HG02970 (cell line): ENCODE results near the gene NDST1.

Source experiments
- ATAC-seq: cut with Tn5 transposase; IDR thresholded peaks from one replicate; pipeline ENCODE4 v1.9.1; 2021; ENCODE audit warnings: mild to moderate bottlenecking, moderate library complexity, moderate number of reproducible peaks; ENCODE audit not compliant: unreplicated experiment, low FRiP score

Gene NDST1

DNA sequence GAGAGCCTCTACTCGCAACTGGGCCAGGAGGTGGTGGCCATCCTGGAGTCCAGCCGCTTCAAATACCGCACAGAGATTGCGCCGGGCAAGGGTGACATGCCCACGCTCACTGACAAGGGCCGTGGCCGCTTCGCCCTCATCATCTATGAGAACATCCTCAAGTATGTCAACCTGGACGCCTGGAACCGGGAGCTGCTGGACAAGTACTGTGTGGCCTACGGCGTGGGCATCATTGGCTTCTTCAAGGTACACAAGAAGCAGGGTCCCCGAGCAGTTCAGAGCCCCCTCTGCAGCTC lies 13.5 kb downstream of the NDST1 start:
- ATAC-seq, result no peak

DNA sequence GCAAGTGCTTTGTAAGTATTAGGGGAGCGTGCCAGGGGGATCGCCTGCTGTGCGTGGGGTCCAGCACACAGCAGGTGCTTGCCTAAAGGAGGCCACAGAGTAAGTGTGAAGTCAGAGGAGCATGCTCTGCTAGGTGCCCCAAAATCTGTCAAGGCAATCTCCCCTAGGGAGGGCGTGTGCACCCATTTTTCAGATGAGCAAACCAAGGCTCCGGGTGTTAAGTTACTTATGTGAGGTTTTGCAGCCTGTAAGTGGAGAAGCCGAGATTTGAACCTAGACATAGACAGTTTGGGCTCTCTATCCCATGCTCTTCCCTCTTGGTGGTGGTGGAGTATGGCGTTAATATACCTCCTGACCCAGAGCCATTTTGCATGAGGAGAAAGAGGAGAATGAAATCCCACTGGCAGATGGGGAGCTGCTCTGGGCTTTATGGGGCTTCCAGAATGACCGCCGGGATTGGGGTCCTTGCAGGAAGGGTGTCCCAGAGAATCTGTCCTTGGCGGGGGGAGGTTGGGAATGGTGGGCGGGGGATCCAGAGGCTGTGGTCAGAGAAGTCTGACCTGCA lies 14.1 kb downstream of the NDST1 start:
- ATAC-seq, result no peak

DNA sequence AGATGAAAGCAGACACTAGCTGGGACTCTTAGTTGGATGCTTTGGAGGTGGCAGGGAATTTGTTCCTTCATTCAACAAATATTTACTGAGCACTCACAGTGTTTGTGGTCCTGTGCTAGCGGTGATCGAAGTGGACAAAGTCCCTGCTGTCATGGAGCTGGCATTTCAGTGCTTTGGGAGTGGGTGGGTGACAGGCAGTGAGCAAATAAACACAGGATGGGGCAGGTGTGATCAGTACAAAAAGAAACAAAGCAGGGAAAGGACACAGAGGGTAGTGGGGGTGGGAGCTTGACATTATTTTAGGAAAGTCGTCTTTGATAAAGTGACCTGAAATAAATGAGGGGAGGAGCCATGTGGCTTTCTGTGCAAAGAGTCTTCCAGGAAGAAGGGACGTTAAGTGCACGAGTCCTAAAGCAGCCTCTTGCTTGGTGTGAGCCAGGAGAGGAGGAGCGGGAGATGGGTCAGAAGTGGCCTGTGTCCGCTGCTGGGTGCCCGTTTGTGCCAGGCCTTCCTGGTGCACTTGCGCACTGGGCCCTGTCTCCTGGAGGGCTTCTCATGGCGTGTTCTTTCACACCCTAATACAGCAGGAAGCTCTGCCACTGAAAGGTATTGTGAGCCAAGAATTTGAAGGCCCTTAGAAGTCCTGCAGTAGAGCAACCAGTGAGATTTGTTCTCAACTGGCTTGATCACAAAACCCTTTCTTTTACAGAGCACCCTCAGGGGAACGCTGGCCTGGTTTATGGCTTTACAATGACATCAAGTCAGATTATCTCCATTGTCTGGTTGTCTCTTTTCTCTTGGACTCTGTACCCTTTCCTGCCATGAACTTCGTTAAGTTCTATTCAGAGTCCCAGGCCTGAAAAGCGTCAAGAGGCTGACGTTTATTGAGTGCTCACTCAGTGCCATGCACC lies 14.8 kb downstream of the NDST1 start:
- ATAC-seq, result no peak

DNA sequence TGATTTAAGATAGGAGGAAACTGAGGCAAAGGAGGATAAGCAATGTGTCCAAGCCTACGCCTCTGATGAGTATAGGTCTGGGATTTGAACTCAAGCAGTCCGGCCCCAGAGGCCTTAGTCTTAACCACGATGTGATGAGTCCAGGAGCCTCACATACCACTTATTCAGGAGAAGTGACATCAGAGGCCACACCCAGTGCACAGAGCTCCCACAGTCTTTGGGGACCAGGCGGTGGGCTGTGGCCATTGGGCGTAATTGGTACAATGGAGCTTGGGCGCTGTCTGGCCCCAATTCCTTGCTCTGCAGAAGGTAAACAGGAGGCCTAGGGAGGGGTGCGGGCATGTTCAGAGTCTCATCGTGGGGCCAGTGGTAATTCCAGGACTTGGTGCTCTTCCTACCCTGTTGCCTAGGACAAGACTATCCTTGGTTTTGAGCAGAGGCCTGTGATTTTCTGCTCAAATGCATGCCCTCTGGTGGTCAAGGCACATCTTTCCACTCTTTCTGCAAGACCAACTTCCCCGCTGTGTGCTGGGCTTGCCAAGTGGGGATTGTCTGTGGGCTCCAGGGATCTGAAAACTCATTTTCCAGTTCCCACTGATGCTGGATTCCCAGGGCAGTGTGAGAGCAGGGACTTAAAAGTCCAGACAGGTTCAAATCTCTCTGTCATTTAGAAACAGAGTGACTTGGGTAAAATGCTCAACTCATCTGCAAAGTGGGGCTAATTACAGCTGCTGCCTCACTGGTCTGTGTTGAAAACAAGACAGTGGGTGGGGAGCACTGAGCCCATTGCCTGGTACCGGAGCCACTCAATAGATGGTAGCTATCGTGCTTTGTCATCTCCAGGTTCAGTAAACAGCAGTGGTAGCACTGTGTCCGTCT lies 15.8 kb downstream of the NDST1 start:
- no peak for ATAC-seq

DNA sequence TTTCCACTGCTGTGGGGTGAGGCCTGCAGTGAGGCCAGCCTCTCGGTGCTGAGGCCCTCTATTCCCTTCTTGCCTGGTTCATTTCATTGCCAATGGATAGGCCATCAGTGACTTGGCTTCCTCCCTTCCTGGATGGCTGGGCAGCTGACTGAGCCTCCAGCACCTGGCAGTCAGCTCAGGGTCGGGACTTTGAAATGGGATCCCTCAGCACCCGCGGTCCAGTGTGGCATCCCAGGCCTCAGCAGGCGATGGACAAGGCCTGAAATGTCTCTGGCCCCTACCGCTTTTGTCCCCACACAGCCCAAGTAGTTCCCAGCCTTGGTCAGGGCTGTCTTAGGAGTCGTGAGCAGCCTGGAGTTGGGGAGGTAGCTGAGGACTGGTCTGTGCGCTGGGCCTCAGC lies 17.2 kb downstream of the NDST1 start:
- ATAC-seq, result no peak

DNA sequence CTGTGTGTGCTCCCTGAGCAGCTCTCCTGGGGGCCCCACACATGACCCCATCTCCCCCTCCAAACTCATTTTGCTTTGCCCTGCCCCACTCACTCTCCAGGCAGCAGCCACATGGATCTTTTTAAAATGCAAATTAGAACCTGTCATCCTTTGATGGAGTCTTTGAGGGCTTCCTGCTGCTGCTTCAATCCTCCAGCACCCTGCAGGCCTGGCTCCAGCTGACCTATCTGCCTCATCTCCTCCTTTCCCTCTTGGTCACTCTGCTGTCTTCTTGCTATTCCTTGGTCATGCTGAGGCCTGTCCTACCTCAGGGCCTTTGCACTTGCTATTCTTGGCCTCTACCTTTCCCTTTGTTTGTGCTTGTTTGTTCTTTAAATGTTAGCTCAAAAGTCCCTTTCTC lies 17.9 kb downstream of the NDST1 start:
- no peak for ATAC-seq

DNA sequence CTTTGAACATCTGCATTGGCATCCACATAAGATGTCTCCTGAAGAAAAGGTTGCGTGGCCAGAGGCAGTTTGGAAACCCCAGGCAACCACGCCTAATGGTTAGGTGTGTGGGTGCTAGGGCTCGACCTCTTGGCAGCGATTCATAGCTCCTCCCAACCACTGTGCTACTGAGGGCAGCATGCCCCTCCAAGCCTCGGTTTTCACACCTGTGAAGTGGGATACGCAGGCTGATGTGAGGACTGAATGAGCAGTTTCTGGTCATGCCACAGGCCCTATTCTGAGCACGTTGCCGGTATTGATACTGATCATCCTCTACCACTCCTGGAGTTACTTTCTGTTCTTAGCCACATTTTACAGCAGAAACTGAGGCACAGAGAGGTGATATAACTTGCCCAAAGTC lies 19.1 kb downstream of the NDST1 start:
- ATAC-seq, result no peak

DNA sequence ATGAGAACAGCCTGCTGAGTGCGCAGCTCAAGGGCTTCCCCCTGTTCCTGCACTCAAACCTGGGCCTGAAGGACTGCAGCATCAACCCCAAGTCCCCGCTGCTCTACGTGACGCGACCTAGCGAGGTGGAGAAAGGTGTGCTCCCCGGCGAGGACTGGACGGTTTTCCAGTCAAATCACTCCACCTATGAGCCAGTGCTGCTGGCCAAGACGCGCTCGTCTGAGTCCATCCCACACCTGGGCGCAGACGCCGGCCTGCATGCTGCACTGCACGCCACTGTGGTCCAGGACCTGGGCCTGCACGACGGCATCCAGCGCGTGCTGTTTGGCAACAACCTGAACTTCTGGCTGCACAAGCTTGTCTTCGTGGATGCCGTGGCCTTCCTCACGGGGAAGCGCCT lies 19.9 kb downstream of the NDST1 start:
- no peak for ATAC-seq

DNA sequence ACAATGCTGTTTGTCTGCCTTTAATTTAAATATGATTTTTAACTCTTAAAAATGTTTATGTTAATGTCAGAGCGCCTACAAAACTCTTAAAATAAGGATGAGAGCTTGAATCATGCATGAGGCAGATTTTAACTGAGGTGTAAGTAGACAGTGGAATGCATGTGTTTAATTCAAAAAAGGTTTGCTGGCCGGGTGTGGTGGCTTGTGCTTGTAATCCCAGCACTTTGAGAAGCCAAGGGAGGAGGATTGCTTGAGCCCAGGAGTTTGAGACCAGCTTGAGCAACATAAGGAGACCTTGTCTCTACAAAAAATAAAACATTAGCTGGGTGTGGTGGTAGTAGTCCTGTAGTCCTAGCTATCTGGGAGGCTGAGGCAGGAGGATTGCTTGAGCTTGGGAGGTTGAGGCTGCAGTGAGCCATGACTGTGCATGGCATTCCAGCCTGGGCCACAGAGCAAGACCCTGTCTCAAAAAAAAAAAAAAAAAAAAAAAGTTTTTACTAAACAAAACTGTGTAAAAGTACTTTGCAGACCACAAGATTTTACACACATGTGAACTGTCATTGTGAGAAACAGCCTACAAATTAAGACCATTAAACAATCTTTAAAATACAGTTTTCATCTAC lies 21.1 kb downstream of the NDST1 start:
- no peak for ATAC-seq

DNA sequence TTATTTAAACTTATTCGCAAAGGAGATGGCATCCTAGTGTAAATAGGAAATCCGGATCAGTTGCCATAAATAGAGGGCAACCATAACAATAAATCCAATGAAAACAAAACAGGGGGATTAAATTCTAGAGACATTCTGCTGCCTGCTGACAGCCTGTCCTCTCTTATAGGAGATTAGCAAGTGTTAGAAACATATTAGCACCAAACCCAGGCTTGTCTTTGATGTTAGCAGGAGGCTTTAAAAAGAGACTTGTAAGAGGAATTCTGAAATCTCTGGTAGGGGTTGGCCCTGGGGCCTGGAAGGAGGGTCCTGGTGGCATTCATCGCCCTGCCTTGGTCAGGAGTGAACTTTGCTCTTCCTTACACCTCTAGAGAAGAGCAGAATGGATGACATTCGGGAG lies 21.6 kb downstream of the NDST1 start:
- ATAC-seq, result no peak

DNA sequence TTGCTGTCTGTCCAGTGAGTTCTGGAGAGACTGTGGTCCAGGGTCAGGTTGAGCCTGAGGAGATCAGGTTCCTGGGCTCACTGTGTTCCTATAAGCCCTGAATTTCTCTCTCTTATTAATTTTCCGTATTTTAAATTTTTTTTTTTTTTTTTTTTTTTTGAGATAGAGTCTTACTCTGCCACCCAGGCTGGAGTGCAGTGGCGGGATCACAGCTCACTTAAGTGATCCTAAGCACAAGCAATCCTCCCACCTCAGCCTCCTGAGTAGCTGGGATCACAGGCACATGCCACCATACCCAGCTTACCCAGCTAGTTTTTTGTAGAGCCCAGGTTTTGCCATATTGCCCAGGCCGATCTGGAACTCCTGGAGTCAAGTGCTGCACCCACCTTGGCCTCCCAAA lies 22.5 kb downstream of the NDST1 start:
- no peak for ATAC-seq

DNA sequence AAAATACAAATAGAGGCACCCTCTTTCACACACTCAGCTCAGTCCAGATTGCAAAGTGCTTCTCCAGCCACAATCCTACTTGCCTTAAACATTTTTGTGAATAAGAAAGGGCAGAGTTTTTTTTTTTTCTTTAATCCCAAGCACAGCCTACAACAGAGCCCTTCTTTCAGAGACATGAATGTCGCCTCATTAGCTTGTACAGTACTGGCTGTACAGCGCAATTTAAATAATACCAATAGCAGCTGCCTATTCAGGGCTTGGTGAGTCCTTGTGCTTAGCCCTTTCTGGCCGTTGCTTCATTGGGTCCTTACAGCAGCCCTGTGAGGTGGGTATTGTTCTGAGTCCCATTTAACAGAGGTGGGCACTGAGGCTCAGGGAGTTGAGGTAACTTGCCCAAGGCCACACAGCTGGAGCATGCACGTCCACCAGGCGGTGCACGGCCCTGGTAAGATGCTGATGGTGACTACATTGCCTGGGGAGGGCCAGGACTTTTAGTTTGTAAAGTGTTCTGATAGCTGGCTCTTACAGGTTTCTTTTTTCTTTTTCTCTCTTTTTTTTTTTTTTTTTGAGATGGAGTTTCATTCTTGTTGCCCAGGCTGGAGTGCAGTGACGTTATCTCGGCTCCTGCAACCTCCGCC lies 23.1 kb downstream of the NDST1 start:
- no peak for ATAC-seq

DNA sequence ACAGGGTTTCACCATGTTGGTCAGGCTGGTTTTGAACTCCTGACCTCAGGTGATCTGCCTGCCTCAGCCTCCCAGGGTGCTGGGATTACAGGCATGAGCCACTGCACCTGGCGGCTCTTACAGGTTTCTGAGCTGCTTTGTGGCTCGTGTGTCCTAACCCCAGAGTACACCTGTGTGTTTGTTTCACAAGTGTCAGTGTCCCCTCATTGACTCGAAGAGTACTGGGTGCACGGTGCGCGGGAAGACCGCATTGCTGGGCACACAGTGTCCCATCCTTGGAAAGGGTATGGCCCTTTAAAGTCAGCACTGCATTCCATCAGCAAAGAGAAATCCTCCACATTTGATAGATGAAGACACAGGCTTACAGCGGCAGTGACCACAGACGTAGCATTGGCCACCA lies 23.8 kb downstream of the NDST1 start:
- no peak for ATAC-seq

DNA sequence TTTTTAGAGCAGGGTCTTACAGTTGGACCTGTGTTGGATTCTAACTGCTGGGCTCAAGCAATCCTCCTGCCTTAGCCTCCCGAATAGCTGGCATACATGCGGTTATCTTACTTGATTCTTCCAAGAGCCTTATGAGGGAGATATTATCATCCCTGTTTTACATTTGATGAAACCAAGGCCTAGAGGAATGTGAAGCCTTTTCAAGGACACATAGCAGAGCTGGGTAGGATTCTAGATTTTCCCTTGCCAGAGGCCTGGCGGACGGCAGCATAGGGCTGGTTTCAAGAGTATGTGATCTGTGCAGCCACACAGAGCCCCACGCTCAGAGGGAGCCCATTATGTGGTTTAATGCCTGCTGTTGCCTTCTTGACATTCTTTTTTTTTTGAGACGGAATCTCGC lies 24.2 kb downstream of the NDST1 start:
- ATAC-seq, result no peak

DNA sequence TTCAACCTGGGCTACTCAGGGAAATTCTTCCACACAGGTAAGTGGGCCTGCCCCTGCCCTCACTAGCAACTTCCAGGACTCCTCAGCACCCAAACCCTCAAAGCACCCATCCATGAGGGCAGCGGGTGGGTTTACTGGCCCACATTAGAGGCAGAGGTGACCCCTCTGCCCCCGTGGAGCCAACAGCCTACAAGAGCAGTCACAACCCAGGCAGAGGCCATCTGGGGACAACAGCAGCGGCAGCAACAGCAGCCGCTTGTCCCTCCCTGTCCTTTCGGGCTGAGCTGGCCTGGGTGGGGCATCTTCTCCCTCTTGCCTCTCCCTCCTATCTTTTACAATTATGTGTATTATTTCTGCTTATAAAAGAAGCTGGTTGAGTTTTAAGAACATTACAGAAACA lies 25.1 kb downstream of the NDST1 start:
- no peak for ATAC-seq

DNA sequence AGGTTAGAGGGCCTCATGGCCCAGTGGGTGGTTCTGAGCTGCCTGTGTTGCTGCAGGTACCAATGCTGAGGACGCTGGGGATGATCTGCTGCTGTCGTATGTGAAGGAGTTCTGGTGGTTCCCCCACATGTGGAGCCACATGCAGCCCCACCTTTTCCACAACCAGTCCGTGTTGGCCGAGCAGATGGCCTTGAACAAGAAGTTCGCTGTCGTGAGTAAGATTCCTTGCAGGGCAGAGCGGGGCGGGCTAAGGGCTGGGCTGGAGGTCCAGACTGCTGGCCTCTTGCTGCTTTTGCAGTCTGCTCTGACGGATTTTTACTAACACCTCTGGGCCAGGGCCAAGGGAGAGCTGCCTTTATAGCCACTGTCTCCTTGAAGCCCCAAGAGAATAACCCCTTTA lies 26.9 kb downstream of the NDST1 start:
- no peak for ATAC-seq

DNA sequence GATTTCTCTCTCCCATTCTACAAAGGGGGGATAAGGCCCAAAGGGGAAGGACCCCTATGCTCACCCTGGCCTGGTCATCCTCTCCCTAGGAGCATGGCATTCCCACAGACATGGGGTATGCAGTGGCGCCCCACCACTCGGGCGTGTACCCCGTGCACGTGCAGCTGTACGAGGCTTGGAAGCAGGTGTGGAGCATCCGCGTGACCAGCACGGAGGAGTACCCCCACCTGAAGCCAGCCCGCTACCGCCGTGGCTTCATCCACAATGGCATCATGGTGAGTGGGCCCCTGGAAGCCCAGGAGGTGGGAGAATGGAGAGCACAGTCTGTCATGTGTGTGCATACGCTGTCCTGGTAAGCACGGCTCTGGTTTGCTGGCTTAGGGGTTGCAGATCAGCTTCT lies 27.7 kb downstream of the NDST1 start:
- ATAC-seq, result no peak

DNA sequence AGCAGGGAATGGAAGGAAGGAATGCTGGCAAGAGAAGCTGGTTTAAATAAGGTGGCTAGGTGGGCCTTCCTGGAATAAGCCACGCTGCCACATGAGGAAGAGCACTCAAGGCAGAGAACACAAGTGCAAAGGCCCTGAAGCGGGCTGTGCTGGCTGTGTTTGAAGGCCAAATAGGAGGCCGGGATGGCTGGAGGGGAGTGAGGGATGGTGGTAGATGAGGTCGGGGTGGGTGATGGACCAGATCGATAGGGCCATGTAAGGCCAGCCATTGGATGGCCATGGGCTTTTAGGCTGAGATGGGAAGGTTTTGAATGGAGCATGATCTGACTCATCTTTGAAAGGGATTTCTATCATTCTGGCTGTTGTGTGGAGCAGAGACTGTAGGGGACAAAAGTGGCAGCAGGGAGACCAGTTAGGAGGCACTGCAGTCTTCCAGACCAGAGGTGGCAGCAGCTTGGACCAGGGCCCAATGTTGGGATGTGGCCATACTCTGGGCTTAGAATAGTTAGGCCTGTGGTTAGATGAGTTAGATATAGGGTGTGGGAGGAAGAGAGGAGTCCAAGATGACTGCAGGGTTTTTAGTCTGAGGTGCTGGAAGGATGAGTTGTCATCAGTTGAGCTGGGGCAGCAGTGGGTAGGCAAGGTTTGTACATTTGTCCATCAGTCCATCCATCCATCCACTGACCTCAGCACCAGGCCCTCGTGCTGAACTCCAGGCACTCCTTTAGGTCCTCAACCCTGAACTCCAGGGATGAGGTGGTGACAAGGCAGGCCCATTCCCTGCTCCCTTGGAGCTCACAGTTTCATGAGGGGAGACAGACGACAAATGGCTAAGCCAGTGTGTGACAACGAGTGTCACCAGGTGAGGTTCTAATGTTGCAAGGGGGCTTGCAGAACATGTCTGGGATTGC lies 30.3 kb downstream of the NDST1 start:
- no peak for ATAC-seq

DNA sequence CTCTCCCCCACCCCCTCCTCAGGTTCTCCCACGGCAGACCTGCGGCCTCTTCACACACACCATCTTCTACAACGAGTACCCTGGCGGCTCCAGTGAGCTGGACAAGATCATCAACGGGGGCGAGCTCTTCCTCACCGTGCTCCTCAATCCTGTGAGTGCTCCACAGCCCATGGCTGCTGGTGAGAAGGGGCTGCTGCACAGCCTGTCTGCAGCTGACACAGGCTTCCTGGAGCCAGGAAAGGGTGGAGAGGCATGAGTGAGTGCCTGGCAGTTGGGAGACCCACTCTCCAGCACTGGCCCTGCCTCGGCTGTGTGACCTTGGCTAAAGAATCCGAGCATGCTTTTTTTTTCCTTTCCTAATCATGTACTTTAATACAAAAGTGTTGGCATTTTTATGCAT lies 31.3 kb downstream of the NDST1 start:
- no peak for ATAC-seq

DNA sequence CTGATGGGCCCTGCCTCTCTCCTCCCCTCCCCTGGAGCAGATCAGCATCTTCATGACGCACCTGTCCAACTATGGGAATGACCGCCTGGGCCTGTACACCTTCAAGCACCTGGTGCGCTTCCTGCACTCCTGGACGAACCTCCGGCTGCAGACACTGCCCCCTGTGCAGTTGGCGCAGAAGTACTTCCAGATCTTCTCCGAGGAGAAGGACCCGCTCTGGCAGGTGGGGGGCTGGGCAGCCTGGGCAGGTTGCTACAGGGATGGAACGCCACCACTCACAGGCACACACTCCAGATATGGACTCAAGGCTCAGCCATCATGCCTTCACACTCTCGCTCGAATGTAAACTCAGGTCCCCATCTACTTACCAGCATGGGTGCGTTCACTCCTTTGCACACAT lies 32.1 kb downstream of the NDST1 start:
- ATAC-seq, result no peak
